ENCODE data around the gene KRTAP9-7.

KRTAP9-7 gene

DNA sequence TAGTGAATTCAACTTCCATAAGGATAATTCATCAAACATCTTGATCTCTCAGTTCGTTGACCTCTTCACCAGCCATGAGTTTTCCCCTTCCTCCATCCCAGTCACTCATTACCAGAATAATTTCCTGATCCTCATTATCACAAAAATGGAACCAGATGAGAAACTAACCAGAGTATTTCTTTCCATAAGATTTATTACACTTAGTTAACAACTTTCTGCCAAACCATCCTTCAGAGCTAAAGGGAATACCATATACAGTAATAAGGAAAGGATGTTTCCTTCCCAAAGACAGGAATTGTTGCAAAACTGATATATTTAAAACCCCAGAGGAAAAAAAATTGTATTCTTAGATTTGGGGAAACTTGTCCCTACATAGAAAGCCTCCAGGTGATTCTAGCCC is 18.5 kb downstream of the KRTAP9-7 start:
- Histone ChIP-seq H2AFZ (no peak overlapping the region), H3K79me2 (no peaks in the 10 kb centered on the region), H3K9me3 (ENCODE audit: control insufficient read depth, low read length) (no peaks in the 10 kb centered on the region), H3K4me1 (no peaks in the 10 kb centered on the region), H3K27me3 (ENCODE audit: control insufficient read depth, insufficient read depth, low read length) (no peaks in the 10 kb centered on the region), H3K4me2 (ENCODE audit: low read length) (no peak overlapping the region), H3K27ac (no peak overlapping the region), H3K4me3 (ENCODE audit: low read depth, low read length) (no peak overlapping the region), H3K36me3 (ENCODE audit: control insufficient read depth, insufficient read depth, low read length) (no peaks in the 10 kb centered on the region), H3K9ac (no peak overlapping the region)
- TF ChIP-seq, protein P1, sequence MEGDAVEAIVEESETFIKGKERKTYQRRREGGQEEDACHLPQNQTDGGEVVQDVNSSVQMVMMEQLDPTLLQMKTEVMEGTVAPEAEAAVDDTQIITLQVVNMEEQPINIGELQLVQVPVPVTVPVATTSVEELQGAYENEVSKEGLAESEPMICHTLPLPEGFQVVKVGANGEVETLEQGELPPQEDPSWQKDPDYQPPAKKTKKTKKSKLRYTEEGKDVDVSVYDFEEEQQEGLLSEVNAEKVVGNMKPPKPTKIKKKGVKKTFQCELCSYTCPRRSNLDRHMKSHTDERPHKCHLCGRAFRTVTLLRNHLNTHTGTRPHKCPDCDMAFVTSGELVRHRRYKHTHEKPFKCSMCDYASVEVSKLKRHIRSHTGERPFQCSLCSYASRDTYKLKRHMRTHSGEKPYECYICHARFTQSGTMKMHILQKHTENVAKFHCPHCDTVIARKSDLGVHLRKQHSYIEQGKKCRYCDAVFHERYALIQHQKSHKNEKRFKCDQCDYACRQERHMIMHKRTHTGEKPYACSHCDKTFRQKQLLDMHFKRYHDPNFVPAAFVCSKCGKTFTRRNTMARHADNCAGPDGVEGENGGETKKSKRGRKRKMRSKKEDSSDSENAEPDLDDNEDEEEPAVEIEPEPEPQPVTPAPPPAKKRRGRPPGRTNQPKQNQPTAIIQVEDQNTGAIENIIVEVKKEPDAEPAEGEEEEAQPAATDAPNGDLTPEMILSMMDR (IDR thresholded peaks at IDR 0.05): no peak

DNA sequence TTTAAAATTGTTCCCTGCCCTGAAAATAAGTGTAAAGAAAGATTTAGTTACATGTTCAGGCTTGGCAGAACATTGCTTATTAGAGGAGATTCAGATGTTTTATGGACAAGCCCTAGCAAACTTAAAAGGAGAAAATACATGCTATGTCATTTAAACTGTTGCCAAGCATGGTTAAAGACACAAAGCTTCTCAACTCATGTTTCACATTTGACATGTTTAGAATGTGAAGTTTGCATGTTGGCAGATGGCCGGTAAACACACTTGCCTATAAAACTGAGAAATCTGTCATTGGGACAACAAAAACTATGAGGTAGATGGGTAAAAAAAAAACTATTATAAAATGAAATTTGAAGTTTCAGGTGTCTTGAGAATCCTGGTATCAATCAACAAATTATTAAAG is 21.3 kb downstream of the KRTAP9-7 start:
- H3K36me3 ChIP-seq (ENCODE audit: control insufficient read depth, insufficient read depth, low read length): no peaks in the 10 kb centered on the region
- no peaks in the 10 kb centered on the region for H3K4me1 ChIP-seq
- H3K9me3 ChIP-seq (ENCODE audit: control insufficient read depth, low read length): no peaks in the 10 kb centered on the region
- H3K27me3 ChIP-seq (ENCODE audit: control insufficient read depth, insufficient read depth, low read length): no peaks in the 10 kb centered on the region
- TF ChIP-seq, protein P1 (IDR thresholded peaks at IDR 0.05): no peak
- H2AFZ ChIP-seq: no peak overlapping the region
- no peak overlapping the region for H3K9ac ChIP-seq
- no peak overlapping the region for H3K4me2 ChIP-seq (ENCODE audit: low read length)
- no peak overlapping the region for H3K27ac ChIP-seq
- no peak overlapping the region for H3K4me3 ChIP-seq (ENCODE audit: low read depth, low read length)
- H3K79me2 ChIP-seq: no peaks in the 10 kb centered on the region

DNA sequence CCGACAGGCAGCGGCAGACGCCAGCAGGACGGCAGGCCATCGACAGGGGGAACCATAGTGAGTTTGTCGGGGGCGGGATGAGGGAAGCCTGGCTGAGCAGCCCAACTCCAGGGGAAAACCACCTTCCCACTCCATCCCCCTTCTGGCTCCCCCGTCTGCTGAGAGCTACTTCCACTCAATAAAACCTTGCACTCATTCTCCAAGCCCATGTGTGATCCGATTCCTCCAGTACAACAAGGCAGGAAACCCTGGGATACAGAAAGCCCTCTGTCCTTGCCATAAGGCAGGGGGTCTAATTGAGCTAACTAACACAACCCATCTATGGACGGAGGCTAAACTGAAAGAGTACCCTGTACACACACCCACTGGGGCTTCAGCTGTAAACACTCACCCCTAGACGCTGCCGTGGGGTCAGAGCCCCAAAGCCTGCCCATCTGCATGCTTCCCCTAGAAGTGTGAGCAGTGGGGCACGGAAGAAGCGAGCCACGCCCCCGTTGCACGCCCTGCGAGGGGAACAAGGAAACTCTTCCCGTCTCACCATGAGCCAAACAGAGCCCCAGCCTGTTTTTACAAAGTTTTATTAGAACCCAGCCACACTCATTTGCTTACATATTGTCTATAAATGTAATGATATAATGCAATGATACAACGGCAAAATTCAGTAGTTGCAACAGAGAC is 23.1 kb downstream of the KRTAP9-7 start:
- H3K9ac ChIP-seq: no peak overlapping the region
- TF ChIP-seq, protein P1 (IDR thresholded peaks at IDR 0.05): no peak
- H3K4me1 ChIP-seq: no peaks in the 10 kb centered on the region
- H3K27me3 ChIP-seq (ENCODE audit: control insufficient read depth, insufficient read depth, low read length): no peaks in the 10 kb centered on the region
- no peak overlapping the region for H3K4me3 ChIP-seq (ENCODE audit: low read depth, low read length)
- no peaks in the 10 kb centered on the region for H3K36me3 ChIP-seq (ENCODE audit: control insufficient read depth, insufficient read depth, low read length)
- no peak overlapping the region for H3K4me2 ChIP-seq (ENCODE audit: low read length)
- no peak overlapping the region for H2AFZ ChIP-seq
- H3K27ac ChIP-seq: no peak overlapping the region
- H3K9me3 ChIP-seq (ENCODE audit: control insufficient read depth, low read length): no peaks in the 10 kb centered on the region
- no peaks in the 10 kb centered on the region for H3K79me2 ChIP-seq

DNA sequence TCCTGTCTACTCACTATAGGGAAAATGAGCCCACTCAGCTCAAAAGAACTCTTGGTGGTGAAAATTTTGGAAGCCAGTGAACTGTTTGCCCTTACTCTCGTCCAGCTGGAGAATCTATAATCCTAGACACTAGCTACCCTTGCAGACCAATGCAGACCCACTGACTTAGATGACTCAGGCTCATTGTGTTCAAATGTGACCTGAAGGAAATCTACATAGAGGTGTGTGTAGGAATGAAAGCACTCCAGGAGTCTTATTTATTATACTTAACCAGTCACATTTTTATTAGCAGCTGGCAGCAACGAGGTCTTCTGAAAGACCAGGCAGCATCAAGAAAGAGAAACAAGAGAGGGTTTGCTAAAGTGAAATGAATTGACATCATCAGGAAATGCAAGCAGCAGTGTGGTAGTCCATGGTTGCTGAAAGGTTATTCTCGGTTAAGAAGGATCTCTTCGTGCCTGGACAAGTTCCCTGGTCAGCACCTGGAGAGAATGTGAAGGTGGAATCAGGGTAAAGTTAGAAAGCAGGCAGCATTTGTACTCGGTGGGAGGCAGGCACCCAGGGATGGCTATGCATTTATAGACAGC is 25.8 kb downstream of the KRTAP9-7 start:
- H3K79me2 ChIP-seq: no peaks in the 10 kb centered on the region
- no peak overlapping the region for H3K4me2 ChIP-seq (ENCODE audit: low read length)

More for the DNA sequence above, 25.8 kb downstream of the KRTAP9-7 start:
- no peak overlapping the region for H3K9ac ChIP-seq
- H3K27me3 ChIP-seq (ENCODE audit: control insufficient read depth, insufficient read depth, low read length): no peaks in the 10 kb centered on the region
- H3K4me3 ChIP-seq (ENCODE audit: low read depth, low read length): no peak overlapping the region
- TF ChIP-seq, protein P1 (IDR thresholded peaks at IDR 0.05): no peak
- no peaks in the 10 kb centered on the region for H3K4me1 ChIP-seq
- no peak overlapping the region for H2AFZ ChIP-seq
- H3K27ac ChIP-seq: no peak overlapping the region
- no peaks in the 10 kb centered on the region for H3K9me3 ChIP-seq (ENCODE audit: control insufficient read depth, low read length)
- no peaks in the 10 kb centered on the region for H3K36me3 ChIP-seq (ENCODE audit: control insufficient read depth, insufficient read depth, low read length)

All from parathyroid adenoma (tissue), 2 donors.